SK-N-MC (cell line): ENCODE measurements around the gene RWDD1.

Source experiments
- EZH2 ChIP-seq: fragments of 200-600 bp; sonication (generic); IDR thresholded peaks from one replicate; pipeline ENCODE4 v1.6.1; 2017; ENCODE audit warnings: antibody characterized with exemption
- FOXP2 ChIP-seq: optimal IDR thresholded peaks from 2 replicates; pipeline ENCODE3; 2011; ENCODE audit warnings: mild to moderate bottlenecking, moderate library complexity; ENCODE audit not compliant: insufficient read depth; ENCODE audit errors: extremely low read length, control extremely low read depth
- POLR2AphosphoS5 ChIP-seq: IDR thresholded peaks from 2 replicates; pipeline ENCODE4 v1.6.1; 2012; ENCODE audit warnings: mild to moderate bottlenecking, low read depth, low read length, borderline replicate concordance

DNA sequence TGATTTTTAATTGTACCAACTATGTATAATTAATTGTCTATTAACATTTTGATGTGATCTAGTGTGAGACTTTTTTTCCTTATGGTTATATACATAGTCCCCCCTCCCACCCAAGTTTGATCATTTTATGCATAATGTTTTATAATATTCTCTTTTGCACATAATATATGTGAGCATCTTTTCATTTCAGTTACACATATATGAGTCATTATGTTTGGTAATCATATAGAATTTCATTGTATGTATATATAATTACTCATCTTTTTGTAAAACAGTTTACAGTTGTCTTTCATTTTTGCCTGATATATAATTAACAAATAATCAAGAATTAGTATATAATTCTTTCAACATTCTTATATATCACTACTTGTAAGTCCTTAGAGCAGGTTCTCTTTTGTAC lies 15.0 kb downstream of the RWDD1 start:
- TF ChIP-seq FOXP2: no peak
- TF ChIP-seq POLR2AphosphoS5: no peak
- no peak for TF ChIP-seq EZH2
